Measurements from ENCODE around the gene TUT4. TPM values are rescaled to one million over a fixed set of nuclear protein-coding genes. Genes with fewer than 3 reads are reported as not detected.

The TUT4 gene
- total RNA-seq, 2 experiments from 2014 or later: 48.1 to 51.2 TPM

GRCh38 chr1:52385376-52385775, 167.5 kb downstream of the TUT4 start:
- CTCF ChIA-PET: no interaction called here
- Mint-ChIP-seq H3K4me1 (ENCODE audit: low read depth) (no peaks in the 10 kb centered on the region), H3K9me3 (no peaks in the 10 kb centered on the region), H3K27ac (no peak overlapping the region), H3K4me3 (no peak overlapping the region), H3K27me3 (ENCODE audit: low read depth) (no peaks in the 10 kb centered on the region), H3K36me3 (ENCODE audit: low read depth) (peaks cover 76% of the 10 kb centered on the region)
- intact Hi-C loops (cut with micrococcal nuclease): no loop called here
- no peak for DNase-seq

Other genes starting within 250 kb of the TUT4 start
- 10 to 100 TPM; 18.4 to 21.8 TPM for gene CC2D1B, start 186.9 kb downstream of the TUT4 start, total RNA-seq
- gene ORC1, start 148.7 kb downstream of the TUT4 start, total RNA-seq: 10 to 100 TPM; 46.9 to 49.3 TPM
- 10 to 100 TPM; 86.0 to 91.8 TPM for gene PRPF38A, start 148.5 kb downstream of the TUT4 start, total RNA-seq
- 10 to 100 TPM; 20.4 to 20.6 TPM for gene GPX7, start 49.3 kb upstream of the TUT4 start, total RNA-seq
- 10 to 100 TPM; 11.3 to 11.4 TPM for gene SHISAL2A, start 80.1 kb upstream of the TUT4 start, total RNA-seq
- 10 to 100 TPM; 11.4 to 11.7 TPM for gene COA7, start 145.3 kb upstream of the TUT4 start, total RNA-seq
- 10 to 100 TPM; 10.7 to 11.6 TPM for gene ZYG11B, start 173.4 kb upstream of the TUT4 start, total RNA-seq

Measured in activated naive CD4-positive, alpha-beta T cell treated with anti-CD3 and anti-CD28 coated beads for 36 hours (primary cell).